ENCODE measurements around the gene PNPLA6. TPM values are rescaled to one million over a fixed set of nuclear protein-coding genes. Genes with fewer than 3 reads are reported as not detected.
A peak's percentile ranks its signal among the peaks of the same experiment; 100 is the strongest.

PNPLA6 gene
- total and polyA plus RNA-seq, 4 donors = 41.8 to 267 (median 122) TPM

DNA sequence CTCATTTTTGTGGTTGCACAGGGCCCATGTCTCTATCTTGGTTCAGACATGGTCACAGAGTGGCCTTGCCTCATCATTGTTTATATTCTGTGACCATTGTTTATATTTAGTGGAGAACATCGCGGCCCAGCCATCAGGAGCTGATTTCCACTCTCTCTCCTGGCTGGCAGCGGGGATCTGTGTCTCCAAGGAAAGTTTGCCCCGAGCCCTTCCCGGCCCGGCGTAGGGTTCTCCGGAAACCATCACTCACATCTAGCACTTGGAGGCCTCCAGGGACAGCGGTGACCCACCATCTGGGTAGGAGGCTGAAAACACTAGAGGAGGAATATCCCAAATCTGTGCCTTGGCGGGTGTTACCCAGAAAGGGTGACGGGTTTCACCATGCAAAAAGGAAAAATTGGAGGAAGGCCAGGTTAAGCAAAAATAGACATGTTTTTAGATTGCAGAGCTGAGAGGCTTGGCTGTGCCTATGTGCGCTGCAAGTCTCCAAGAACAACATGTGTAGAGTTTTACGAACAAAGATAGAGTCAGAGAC lies 20.3 kb upstream of the PNPLA6 start:
- peaks cover 0 to 20% (median 7%) of the 10 kb centered on the region in 5 donors for H3K4me1 ChIP-seq (ENCODE audit: control insufficient read depth in 5 of 5, insufficient read depth in 5 of 5, low read length in 5 of 5)
- DNase-seq = peak; percentile 74 to 84 (median 82)
- no peaks in the 10 kb centered on the region for H3K27me3 ChIP-seq (ENCODE audit: control insufficient read depth in 3 of 3, insufficient read depth in 3 of 3, low read length in 2 of 3)
- H3K36me3 ChIP-seq (ENCODE audit: control insufficient read depth in 4 of 4, insufficient read depth in 4 of 4, low read length in 4 of 4) = peaks cover 3 to 12% (median 4%) of the 10 kb centered on the region in 4 donors
- ATAC-seq (ENCODE audit: insufficient read depth, low FRiP score) = no peak
- peak overlapping the region; percentile 59 for H3K4me3 ChIP-seq
- no peaks in the 10 kb centered on the region for H3K9me3 ChIP-seq (ENCODE audit: control insufficient read depth in 4 of 4, insufficient read depth in 3 of 4, low read length in 3 of 4)
- H3K27ac ChIP-seq (ENCODE audit: low read depth in 1 of 2, low read length in 1 of 2) = peak overlapping the region; percentile 80 to 94
- 58 to 81% methylated on average over 13 of the region's 13 CpGs for WGBS, 2 donors
- peak overlapping the region; percentile 96 to 97 for H3K9ac ChIP-seq (ENCODE audit: insufficient read depth in 1 of 2, low read length in 2 of 2)
- no peak for TF ChIP-seq CTCF (IDR thresholded peaks at IDR 0.05; ENCODE audit: control extremely low read depth, extremely low read depth)

- H3K9ac ChIP-seq (ENCODE audit: insufficient read depth in 1 of 2, low read length in 2 of 2) = peak within 1 kb of the TSS; percentile 96 to 97
- TF ChIP-seq CTCF (IDR thresholded peaks at IDR 0.05; ENCODE audit: control extremely low read depth, extremely low read depth) = no peak
- no peaks in the 10 kb centered on the region for H3K27me3 ChIP-seq (ENCODE audit: control insufficient read depth in 3 of 3, insufficient read depth in 3 of 3, low read length in 2 of 3)
- H3K27ac ChIP-seq (ENCODE audit: low read depth in 1 of 2, low read length in 1 of 2) = peak within 1 kb of the TSS; percentile 80 to 94
- peak; percentile 86 for ATAC-seq (ENCODE audit: insufficient read depth, low FRiP score)
- peak; percentile 82 to 91 (median 84) for DNase-seq
- WGBS, 2 donors = 2 to 5% methylated on average over 10 to 33 of the region's 33 CpGs
- H3K4me1 ChIP-seq (ENCODE audit: control insufficient read depth in 5 of 5, insufficient read depth in 5 of 5, low read length in 5 of 5) = peaks cover 0 to 20% (median 7%) of the 10 kb centered on the region in 5 donors
- H3K36me3 ChIP-seq (ENCODE audit: control insufficient read depth in 4 of 4, insufficient read depth in 4 of 4, low read length in 4 of 4) = peaks cover 3 to 15% (median 5%) of the 10 kb centered on the region in 4 donors
- no peaks in the 10 kb centered on the region for H3K9me3 ChIP-seq (ENCODE audit: control insufficient read depth in 4 of 4, insufficient read depth in 3 of 4, low read length in 3 of 4)
- H3K4me3 ChIP-seq = peak within 1 kb of the TSS; percentile 59
These were observed 19.8 kb upstream of the PNPLA6 start, which contains the start of gene ZNF358 for GRCh38 chr19:7515645-7516151. Gene ZNF358 (plus strand): TSS chr19:7516103. CDS start chr19:7519243, 3,140 bp downstream.

GRCh38 chr19:7516333-7516732 lies 19.2 kb upstream of the PNPLA6 start:
- peak overlapping the region; percentile 53 to 64 for H3K27ac ChIP-seq (ENCODE audit: low read depth in 1 of 2, low read length in 1 of 2)
- H3K9ac ChIP-seq (ENCODE audit: insufficient read depth in 1 of 2, low read length in 2 of 2) = peak overlapping the region; percentile 71 to 94
- no peak for DNase-seq
- H3K4me1 ChIP-seq (ENCODE audit: control insufficient read depth in 5 of 5, insufficient read depth in 5 of 5, low read length in 5 of 5) = peaks cover 0 to 20% (median 7%) of the 10 kb centered on the region in 5 donors
- H3K27me3 ChIP-seq (ENCODE audit: control insufficient read depth in 3 of 3, insufficient read depth in 3 of 3, low read length in 2 of 3) = no peaks in the 10 kb centered on the region
- no peak for ATAC-seq (ENCODE audit: insufficient read depth, low FRiP score)
- H3K4me3 ChIP-seq = peak overlapping the region; percentile 53
- peaks cover 3 to 15% (median 5%) of the 10 kb centered on the region in 4 donors for H3K36me3 ChIP-seq (ENCODE audit: control insufficient read depth in 4 of 4, insufficient read depth in 4 of 4, low read length in 4 of 4)
- no peak for TF ChIP-seq CTCF (IDR thresholded peaks at IDR 0.05; ENCODE audit: control extremely low read depth, extremely low read depth)
- 0 to 2% methylated on average over 8 to 28 of the region's 28 CpGs for WGBS, 2 donors
- no peaks in the 10 kb centered on the region for H3K9me3 ChIP-seq (ENCODE audit: control insufficient read depth in 4 of 4, insufficient read depth in 3 of 4, low read length in 3 of 4)
